VCaP (cell line): ENCODE results near the gene CELA3A.

ENCODE experiments used
- H3K27ac ChIP-seq: fragments of 450-650 bp; 2 replicates; pipeline ENCODE4 v1.5.1; 2017
- CTCF ChIP-seq: fragments of 450-650 bp; conservative IDR thresholded peaks from 2 replicates; pipeline ENCODE4 v1.5.1; 2017; ENCODE audit warnings: mild to moderate bottlenecking, moderate library complexity

The CELA3A gene, protein sequence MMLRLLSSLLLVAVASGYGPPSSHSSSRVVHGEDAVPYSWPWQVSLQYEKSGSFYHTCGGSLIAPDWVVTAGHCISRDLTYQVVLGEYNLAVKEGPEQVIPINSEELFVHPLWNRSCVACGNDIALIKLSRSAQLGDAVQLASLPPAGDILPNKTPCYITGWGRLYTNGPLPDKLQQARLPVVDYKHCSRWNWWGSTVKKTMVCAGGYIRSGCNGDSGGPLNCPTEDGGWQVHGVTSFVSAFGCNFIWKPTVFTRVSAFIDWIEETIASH

GRCh38 chr1:22001409-22001808, at the start of gene CELA3A:
Gene CELA3A (plus strand): TSS chr1:22001657. CDS start chr1:22001675, 18 bp downstream.
- no peak for TF ChIP-seq CTCF
- H3K27ac ChIP-seq: peak within 1 kb of the TSS; percentile 41; the same call in 1 of the 2 replicates

DNA sequence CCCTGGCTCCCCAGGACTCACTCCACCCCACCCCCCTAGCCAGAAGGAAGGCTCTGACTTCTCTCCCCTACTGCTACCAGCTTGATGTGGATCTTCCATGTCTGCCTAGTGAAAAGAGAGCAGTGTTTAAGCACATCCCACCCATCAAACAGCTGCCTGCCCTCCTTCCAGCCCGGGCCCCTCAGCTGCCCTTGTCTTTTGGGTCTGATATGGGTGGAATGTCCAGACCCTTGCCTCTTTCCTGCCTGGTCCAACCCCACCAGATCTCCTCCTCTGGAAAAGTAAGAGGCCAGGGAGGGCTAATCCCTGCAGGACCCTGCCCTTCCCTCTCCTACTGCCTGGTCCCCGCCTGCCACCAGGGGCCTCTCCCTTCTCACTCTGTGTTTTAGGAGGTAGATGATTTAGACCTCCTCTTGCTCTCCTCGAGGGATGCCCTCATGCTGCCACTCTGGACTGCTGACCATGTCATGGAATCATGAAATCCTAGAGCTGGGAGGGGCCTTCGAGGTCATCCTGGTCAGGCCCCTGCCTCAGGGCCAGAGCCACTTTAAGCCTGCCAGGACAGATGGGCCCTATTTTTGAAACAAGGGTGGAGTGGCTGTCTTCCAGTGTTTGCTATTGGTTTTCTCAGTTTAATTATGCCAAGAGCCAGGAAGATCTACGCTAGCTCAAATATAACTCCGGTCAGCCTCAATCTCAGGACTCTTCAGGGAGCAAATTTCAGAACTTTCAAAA, 48.5 kb upstream of the CELA3A start:
- TF ChIP-seq CTCF: no peak
- H3K27ac ChIP-seq: no peak overlapping the region

GRCh38 chr1:21955058-21955457, 46.4 kb upstream of the CELA3A start:
- H3K27ac ChIP-seq: peak overlapping the region; percentile 96; the same call in 1 of the 2 replicates

DNA sequence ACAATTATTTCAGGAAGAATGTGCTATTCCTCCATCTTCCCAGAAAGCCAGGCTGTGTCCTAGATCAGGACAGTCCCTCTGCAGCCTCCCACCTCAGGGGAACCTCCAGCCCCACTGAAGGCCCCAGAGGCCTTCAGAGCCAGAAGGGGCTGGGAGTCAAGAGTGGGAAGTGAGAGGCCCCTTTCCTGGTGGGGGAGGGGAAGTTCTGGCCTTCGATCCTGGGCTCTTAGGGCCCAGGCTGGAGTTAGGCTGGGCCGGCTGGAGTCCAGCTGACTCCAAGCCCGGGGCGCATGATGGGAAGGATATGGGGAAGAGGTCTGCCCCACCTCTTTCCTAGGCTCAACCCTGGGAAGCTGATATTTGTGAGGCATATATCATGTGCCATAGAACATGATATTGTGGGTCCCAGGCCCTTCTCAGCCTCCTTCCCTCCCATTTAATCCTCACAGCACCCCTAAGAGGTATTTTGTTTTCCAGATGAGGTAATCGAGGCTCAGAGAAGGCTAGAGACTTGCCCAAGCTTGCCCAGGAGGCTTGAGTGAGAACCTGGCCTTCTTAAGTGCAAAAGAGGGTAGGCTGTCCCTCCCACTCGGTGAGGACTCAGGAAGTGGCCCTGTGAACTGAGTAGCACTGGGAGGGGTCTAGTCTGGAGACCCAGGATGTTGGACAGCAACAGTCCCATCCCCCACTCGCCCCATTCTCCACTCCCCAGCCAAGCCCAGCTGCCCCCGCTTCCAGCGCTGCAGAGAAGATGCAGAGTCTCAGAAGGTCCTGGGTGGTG, 45.8 kb upstream of the CELA3A start:
- peak overlapping the region; percentile 96 for H3K27ac ChIP-seq
- TF ChIP-seq CTCF: no peak

More at GRCh38 chr1:21955058-21955457, 46.4 kb upstream of the CELA3A start:
- TF ChIP-seq CTCF: no peak

DNA sequence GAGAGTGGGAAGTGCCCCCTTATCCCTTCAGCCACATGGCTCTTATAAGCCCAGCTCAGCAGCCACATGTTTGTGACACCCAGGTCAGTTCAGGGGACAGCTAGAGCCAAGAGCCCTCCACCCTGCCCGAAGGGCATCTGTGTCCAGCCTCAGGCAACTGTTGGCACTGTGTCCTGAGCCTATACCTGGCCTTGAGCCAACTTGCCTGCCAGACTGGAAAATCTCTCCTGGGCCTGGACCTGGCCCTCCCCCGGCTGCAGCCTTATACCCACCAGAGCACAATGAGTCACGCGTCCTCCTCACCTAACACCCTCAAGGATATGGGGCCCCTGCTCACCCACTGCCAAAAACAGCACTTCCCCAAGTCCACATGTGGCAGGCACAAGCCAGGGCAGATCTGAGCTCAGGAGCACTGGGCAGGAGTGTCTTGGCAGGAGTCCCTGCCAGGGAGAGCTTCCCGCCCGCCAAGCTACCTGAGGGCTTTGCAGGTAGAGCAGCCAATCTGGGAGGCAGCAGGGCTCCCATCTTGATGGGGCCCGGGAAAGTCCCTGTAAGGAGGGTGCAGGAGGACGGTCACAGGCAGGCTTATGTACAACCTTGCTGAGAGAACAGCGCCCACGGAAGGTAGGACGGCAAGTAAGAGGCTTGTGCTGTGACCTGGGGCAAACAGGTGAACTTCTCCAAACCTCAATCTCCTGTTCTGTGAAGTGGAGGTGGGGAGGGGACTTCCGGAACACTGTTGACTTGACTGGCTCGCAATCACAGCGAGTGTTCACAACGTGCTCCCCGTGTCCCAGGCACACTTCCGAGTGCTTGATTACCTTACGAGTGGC, 44.5 kb upstream of the CELA3A start:
- H3K27ac ChIP-seq: peak overlapping the region; percentile 96
- TF ChIP-seq CTCF: no peak

DNA sequence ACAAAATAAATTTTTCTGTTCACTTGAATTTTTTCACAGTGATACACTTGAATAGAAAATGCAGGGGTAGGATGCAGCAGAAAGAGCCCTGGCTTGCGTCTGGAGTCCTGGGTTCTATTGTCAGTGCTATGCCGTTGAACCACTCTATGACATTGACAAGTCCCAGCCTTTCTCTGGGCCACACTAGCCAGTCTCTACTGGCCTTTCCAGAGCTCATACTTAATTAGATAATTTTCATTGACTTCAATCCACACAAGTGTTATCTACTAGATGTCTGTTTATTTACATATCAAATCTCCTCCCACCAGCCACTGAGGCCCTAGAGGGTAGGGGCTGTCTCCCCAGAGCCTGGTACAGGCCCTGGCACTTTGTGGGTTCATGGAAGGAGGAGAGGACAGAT, 40.1 kb upstream of the CELA3A start:
- TF ChIP-seq CTCF: no peak
- H3K27ac ChIP-seq: peak overlapping the region; percentile 25; the same call in 1 of the 2 replicates
